ENCODE results near the gene KCNMB1. TPM values are rescaled to one million over a fixed set of nuclear protein-coding genes. Genes with fewer than 3 reads are reported as not detected.
A peak's percentile ranks its signal among the peaks of the same experiment; 100 is the strongest.

KCNMB1 gene
- total and polyA plus RNA-seq, 10 of the 15 experiments (the other 5 are each of a cell fraction or from before 2014, with no cell fraction given) = 1.2 to 3.6 (median 2.6) TPM

DNA sequence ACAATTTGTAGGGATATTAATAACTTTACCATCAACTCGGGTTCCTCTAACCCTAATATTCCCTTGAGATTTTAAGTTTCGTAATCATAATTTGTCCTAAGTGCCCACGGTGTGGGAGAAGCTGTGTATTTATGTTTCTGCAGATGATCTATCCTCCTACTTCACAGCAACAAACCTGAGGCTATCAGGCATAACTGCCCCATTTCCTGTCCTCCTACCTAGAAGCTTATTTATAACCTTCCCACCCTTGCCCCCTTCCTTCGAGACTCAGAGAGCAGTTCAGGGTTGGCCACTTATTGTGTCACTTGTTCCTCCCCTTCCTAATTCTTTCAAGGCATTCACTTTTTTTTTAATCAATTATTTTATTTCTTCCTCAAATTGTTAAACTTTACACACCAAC is 62.0 kb downstream of the KCNMB1 start (continued):
- TF ChIP-seq TCF7 (IDR thresholded peaks at IDR 0.05; ENCODE audit: borderline replicate concordance) (no peak), SRF (IDR thresholded peaks at IDR 0.05; ENCODE audit: low read depth in 2 of 2, low read length in 2 of 2) (no peak), BRCA1 (IDR thresholded peaks at IDR 0.05; ENCODE audit: low read depth, low read length) (no peak), MEF2B (IDR thresholded peaks at IDR 0.05; ENCODE audit: partially characterized antibody, poor library complexity, severe bottlenecking) (peak; percentile 72), MXI1 (IDR thresholded peaks at IDR 0.05; ENCODE audit: low read depth, low read length) (no peak), TBL1XR1 (IDR thresholded peaks at IDR 0.05; ENCODE audit: low read depth, low read length) (peak; percentile 58; the same call in 1 of the 2 replicates), RAD21 (IDR thresholded peaks at IDR 0.05; ENCODE audit: insufficient read depth, low read depth, low read length) (no peak), CBFB (IDR thresholded peaks at IDR 0.05; ENCODE audit: low read depth) (no peak), MYC (IDR thresholded peaks at IDR 0.05; ENCODE audit: insufficient read depth, insufficient read length, insufficient replicate concordance, low read length, severe bottlenecking) (no peak), NFYA (IDR thresholded peaks at IDR 0.05; ENCODE audit: borderline replicate concordance, low read depth, low read length) (no peak), SMAD1 (IDR thresholded peaks at IDR 0.05; ENCODE audit: low read depth, partially characterized antibody) (no peak), ZNF24 (IDR thresholded peaks at IDR 0.05) (0 out of 2 replicates have a peak, but pooled peaks have one; percentile 31), HDGF (IDR thresholded peaks at IDR 0.05) (no peak), TAF1 (IDR thresholded peaks at IDR 0.05; ENCODE audit: borderline replicate concordance, low read depth, low read length) (no peak), TCF3 (IDR thresholded peaks at IDR 0.05; ENCODE audit: borderline replicate concordance, insufficient read depth, low read depth, low read length) (no peak), FOXM1 (IDR thresholded peaks at IDR 0.05; ENCODE audit: low read depth, low read length) (peak; percentile 26; the same call in 1 of the 2 replicates), CBX5 (IDR thresholded peaks at IDR 0.05; ENCODE audit: low read depth) (no peak), RCOR1 (conservative IDR thresholded peaks at IDR 0.05; ENCODE audit: low read depth, low read length) (no peak), ZNF384 (IDR thresholded peaks at IDR 0.05; ENCODE audit: borderline replicate concordance, low read depth, low read length) (no peak), IRF3 (IDR thresholded peaks at IDR 0.05) (no peak), LARP7 (IDR thresholded peaks at IDR 0.05) (no peak), NFIC (IDR thresholded peaks at IDR 0.05; ENCODE audit: low read depth, low read length) (peak; percentile 61), NRF1 (conservative IDR thresholded peaks at IDR 0.05; ENCODE audit: low read depth, low read length) (no peak), SREBF2 (IDR thresholded peaks at IDR 0.05; ENCODE audit: low read length) (no peak), EGR1 (IDR thresholded peaks at IDR 0.05; ENCODE audit: borderline replicate concordance in 1 of 2, low read depth in 2 of 2, low read length in 2 of 2) (no peak), ZNF217 (IDR thresholded peaks at IDR 0.05) (no peak; the same call in 1 of the 2 replicates), ZNF274 (IDR thresholded peaks at IDR 0.05; ENCODE audit: insufficient read depth, insufficient read length) (no peak), ATF2 (IDR thresholded peaks at IDR 0.05; ENCODE audit: low read length) (peak; percentile 28; the same call in 1 of the 2 replicates), IRF4 (IDR thresholded peaks at IDR 0.05; ENCODE audit: low read depth, low read length) (no peak)
